HL-60 (cell line): Measurements from ENCODE around the gene SLA2.

Experiments
- DNase-seq, 2 experiments: peaks; one replicate each; pipeline ENCODE4 v3.0.0-alpha.2; 2010 to 2020; ENCODE audit warnings: low read depth in 1 of 2, low spot score in 1 of 2
- H3K27ac ChIP-seq: fragments of 250-450 bp; sonication (Bioruptor Pico); replicated peaks from 2 replicates; pipeline ENCODE4 v1.5.1; 2020; ENCODE audit warnings: mild to moderate bottlenecking, moderate library complexity
- H3K27me3 ChIP-seq: fragments of 250-450 bp; sonication (Bioruptor Pico); 2 replicates; pipeline ENCODE4 v1.5.1; 2021; ENCODE audit warnings: mild to moderate bottlenecking, moderate library complexity; ENCODE audit not compliant: insufficient read depth, poor library complexity, severe bottlenecking
- H3K4me3 ChIP-seq: replicated peaks from 2 replicates; pipeline ENCODE4 v1.5.1; 2011; ENCODE audit warnings: mild to moderate bottlenecking, control low read depth, low read length; ENCODE audit not compliant: insufficient read depth
- CTCF ChIP-seq: IDR thresholded peaks from one replicate; pipeline ENCODE4 v1.5.1; 2011; ENCODE audit warnings: low read length, control low read depth, inconsistent platforms; ENCODE audit not compliant: insufficient read depth
- GABPA ChIP-seq: IDR thresholded peaks from 2 replicates; pipeline ENCODE4 v1.6.1; 2012; ENCODE audit warnings: low read depth
- POLR2AphosphoS5 ChIP-seq: IDR thresholded peaks from 2 replicates; pipeline ENCODE4 v1.6.1; 2012; ENCODE audit warnings: low read depth
- REST ChIP-seq: IDR thresholded peaks from 2 replicates; pipeline ENCODE4 v1.6.1; 2012; ENCODE audit warnings: low read depth; ENCODE audit not compliant: insufficient replicate concordance
- SPI1 ChIP-seq: IDR thresholded peaks from 2 replicates; pipeline ENCODE4 v1.6.1; 2012; ENCODE audit warnings: low read depth, mild to moderate bottlenecking, borderline replicate concordance

Gene SLA2

GRCh38 chr20:36562724-36563123 lies 83.3 kb downstream of the SLA2 start:
- DNase-seq: no peak
- H3K27me3 ChIP-seq: no peaks in the 10 kb centered on the region
- no peak overlapping the region for H3K4me3 ChIP-seq
- TF ChIP-seq GABPA (no peak), CTCF (no peak), POLR2AphosphoS5 (no peak), SPI1 (no peak), REST (no peak)
- H3K27ac ChIP-seq: no peak overlapping the region
